ENCODE measurements around the gene TGM5. TPM values are rescaled to one million over a fixed set of nuclear protein-coding genes. Genes with fewer than 3 reads are reported as not detected.

The TGM5 gene
- total RNA-seq, 6 experiments from 2014 or later = not detected

- TF ChIP-seq CTCF (IDR thresholded peaks at IDR 0.05) = no peak
- no peak for TF ChIP-seq POLR2A (IDR thresholded peaks at IDR 0.05)
- H3K9me3 ChIP-seq = no peaks in the 10 kb centered on the region
- ATAC-seq (no peak), DNase-seq (no peak)
- no peak overlapping the region for H3K27ac ChIP-seq
- intact Hi-C loops (cut with DNase I) = loop anchor here in 1 of 2 donors (10.0 kb wide), 1 partner anchor 49 kb away; no protein-coding TSS in a partner anchor
- no peaks in the 10 kb centered on the region for H3K4me1 ChIP-seq
- H3K36me3 ChIP-seq = no peaks in the 10 kb centered on the region
- H3K4me3 ChIP-seq = no peak overlapping the region
- no peaks in the 10 kb centered on the region for H3K27me3 ChIP-seq
- no CpG with 5 or more reads among the region's 6 CpGs for WGBS (ENCODE audit: insufficient coverage, low coverage, low lambda C conversion rate, missing lambda C conversion rate)
Observed at GRCh38 chr15:43235536-43235935, 31.2 kb downstream of the TGM5 start.

- ATAC-seq (no peak), DNase-seq (no peak)
- intact Hi-C loops (cut with DNase I) = loop anchor here in 1 of 2 donors (10.0 kb wide), 1 partner anchor 52 kb away; no protein-coding TSS in a partner anchor
- H3K36me3 ChIP-seq = no peaks in the 10 kb centered on the region
- no peak for TF ChIP-seq CTCF (IDR thresholded peaks at IDR 0.05)
- no peak for TF ChIP-seq POLR2A (IDR thresholded peaks at IDR 0.05)
- no peak overlapping the region for H3K27ac ChIP-seq
- H3K27me3 ChIP-seq = no peaks in the 10 kb centered on the region
- H3K4me3 ChIP-seq = no peak overlapping the region
- H3K9me3 ChIP-seq = no peaks in the 10 kb centered on the region
- H3K4me1 ChIP-seq = no peaks in the 10 kb centered on the region
- WGBS (ENCODE audit: insufficient coverage, low coverage, low lambda C conversion rate, missing lambda C conversion rate) = 64% methylated on average over 3 of the region's 3 CpGs
Observed at GRCh38 chr15:43232289-43232874, 34.3 kb downstream of the TGM5 start.

GRCh38 chr15:43230640-43231115 lies 36.0 kb downstream of the TGM5 start:
- Histone ChIP-seq H3K27ac (no peak overlapping the region), H3K27me3 (no peaks in the 10 kb centered on the region), H3K4me3 (no peak overlapping the region), H3K36me3 (no peaks in the 10 kb centered on the region), H3K4me1 (no peaks in the 10 kb centered on the region), H3K9me3 (no peaks in the 10 kb centered on the region)
- 48% methylated on average over 2 of the region's 2 CpGs for WGBS (ENCODE audit: insufficient coverage, low coverage, low lambda C conversion rate, missing lambda C conversion rate)
- intact Hi-C loops (cut with DNase I) = loop anchor here in 1 of 2 donors (10.0 kb wide), 1 partner anchor 54 kb away; no protein-coding TSS in a partner anchor
- ATAC-seq = no peak
- no peak for DNase-seq
- TF ChIP-seq CTCF (IDR thresholded peaks at IDR 0.05) (no peak), POLR2A (IDR thresholded peaks at IDR 0.05) (no peak)

- TF ChIP-seq POLR2A (IDR thresholded peaks at IDR 0.05) (no peak), CTCF (IDR thresholded peaks at IDR 0.05) (no peak)
- intact Hi-C loops (cut with DNase I) = loop anchor here (5.0 to 10.0 kb wide), 2 partner anchors 55 to 57 kb away; no protein-coding TSS in a partner anchor
Observed at GRCh38 chr15:43229977-43230376, 36.8 kb downstream of the TGM5 start.

More at GRCh38 chr15:43229977-43230376, 36.8 kb downstream of the TGM5 start:
- ATAC-seq (no peak), DNase-seq (no peak)
- H3K4me1 ChIP-seq = no peaks in the 10 kb centered on the region
- no peaks in the 10 kb centered on the region for H3K36me3 ChIP-seq
- 65% methylated on average over 5 of the region's 5 CpGs for WGBS (ENCODE audit: insufficient coverage, low coverage, low lambda C conversion rate, missing lambda C conversion rate)
- no peak overlapping the region for H3K27ac ChIP-seq
- no peaks in the 10 kb centered on the region for H3K9me3 ChIP-seq
- H3K27me3 ChIP-seq = no peaks in the 10 kb centered on the region
- H3K4me3 ChIP-seq = no peak overlapping the region

Data from right lobe of liver (tissue), 6 donors.